PFSK-1 (cell line): ENCODE measurements around the gene NAA80.

Experiments used
- FOXP2 ChIP-seq: optimal IDR thresholded peaks from 2 replicates; pipeline ENCODE3; 2011; ENCODE audit warnings: borderline replicate concordance, control low read depth, inconsistent platforms; ENCODE audit not compliant: insufficient read depth; ENCODE audit errors: extremely low read length, extremely low read depth
- POLR2AphosphoS5 ChIP-seq: IDR thresholded peaks from 2 replicates; pipeline ENCODE4 v1.6.1; 2012; ENCODE audit warnings: low read depth, mild to moderate bottlenecking, control low read depth, low read length, moderate library complexity
- SIN3A ChIP-seq: IDR thresholded peaks from 2 replicates; pipeline ENCODE4 v1.6.1; 2012; ENCODE audit warnings: mild to moderate bottlenecking, low read length, moderate library complexity, borderline replicate concordance; ENCODE audit not compliant: insufficient read depth
- TAF1 ChIP-seq: IDR thresholded peaks from 2 replicates; pipeline ENCODE4 v1.6.1; 2012; ENCODE audit warnings: low read length, control low read depth, borderline replicate concordance; ENCODE audit not compliant: insufficient read depth
- TF ChIP-seq, protein P1 (sequence below), 2 experiments: IDR thresholded peaks; 2 replicates each; pipeline versions ENCODE4 v1.6.1 to v1.8.0; 2011 to 2012; ENCODE audit warnings: low read depth in 2 of 2, low read length in 2 of 2, control low read depth in 1 of 2, inconsistent platforms in 1 of 2, mild to moderate bottlenecking in 1 of 2, moderate library complexity in 1 of 2; ENCODE audit not compliant: insufficient read depth in 1 of 2

NAA80 gene

DNA sequence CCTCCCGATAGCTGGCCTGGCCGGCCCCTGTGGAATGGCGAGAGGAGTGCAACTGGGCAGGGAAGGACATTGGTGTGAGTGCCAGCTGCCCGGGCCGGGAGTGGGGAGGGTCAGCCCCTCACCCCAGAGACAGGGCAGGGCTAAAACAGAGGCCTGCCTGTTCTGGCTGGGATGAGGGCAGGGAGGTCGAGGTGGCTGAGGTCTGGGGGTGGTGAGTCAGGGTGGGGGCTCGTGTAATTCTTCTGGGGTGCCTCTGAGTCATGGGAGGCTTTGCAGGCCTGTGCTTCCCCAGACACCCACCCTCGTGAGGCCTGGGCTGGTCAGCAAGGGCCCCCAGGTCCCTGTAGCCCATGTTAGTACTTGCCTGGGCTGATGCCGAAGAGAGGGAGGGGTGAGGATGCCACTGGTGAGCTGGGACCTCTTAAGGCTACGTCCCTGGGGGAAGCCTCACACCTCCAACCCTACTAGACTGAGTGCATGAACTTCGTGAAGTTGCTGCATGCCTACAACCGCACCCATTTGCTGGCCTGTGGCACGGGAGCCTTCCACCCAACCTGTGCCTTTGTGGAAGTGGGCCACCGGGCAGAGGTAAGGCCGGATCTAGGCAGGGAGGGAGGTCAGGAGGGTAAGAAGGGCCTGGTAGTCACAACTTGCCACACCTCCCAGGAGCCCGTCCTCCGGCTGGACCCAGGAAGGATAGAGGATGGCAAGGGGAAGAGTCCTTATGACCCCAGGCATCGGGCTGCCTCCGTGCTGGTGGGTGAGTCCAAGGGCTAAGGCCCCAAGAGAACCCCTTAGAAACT lies 28.6 kb downstream of the NAA80 start:
- TF ChIP-seq, protein P1, sequence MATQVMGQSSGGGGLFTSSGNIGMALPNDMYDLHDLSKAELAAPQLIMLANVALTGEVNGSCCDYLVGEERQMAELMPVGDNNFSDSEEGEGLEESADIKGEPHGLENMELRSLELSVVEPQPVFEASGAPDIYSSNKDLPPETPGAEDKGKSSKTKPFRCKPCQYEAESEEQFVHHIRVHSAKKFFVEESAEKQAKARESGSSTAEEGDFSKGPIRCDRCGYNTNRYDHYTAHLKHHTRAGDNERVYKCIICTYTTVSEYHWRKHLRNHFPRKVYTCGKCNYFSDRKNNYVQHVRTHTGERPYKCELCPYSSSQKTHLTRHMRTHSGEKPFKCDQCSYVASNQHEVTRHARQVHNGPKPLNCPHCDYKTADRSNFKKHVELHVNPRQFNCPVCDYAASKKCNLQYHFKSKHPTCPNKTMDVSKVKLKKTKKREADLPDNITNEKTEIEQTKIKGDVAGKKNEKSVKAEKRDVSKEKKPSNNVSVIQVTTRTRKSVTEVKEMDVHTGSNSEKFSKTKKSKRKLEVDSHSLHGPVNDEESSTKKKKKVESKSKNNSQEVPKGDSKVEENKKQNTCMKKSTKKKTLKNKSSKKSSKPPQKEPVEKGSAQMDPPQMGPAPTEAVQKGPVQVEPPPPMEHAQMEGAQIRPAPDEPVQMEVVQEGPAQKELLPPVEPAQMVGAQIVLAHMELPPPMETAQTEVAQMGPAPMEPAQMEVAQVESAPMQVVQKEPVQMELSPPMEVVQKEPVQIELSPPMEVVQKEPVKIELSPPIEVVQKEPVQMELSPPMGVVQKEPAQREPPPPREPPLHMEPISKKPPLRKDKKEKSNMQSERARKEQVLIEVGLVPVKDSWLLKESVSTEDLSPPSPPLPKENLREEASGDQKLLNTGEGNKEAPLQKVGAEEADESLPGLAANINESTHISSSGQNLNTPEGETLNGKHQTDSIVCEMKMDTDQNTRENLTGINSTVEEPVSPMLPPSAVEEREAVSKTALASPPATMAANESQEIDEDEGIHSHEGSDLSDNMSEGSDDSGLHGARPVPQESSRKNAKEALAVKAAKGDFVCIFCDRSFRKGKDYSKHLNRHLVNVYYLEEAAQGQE (IDR thresholded peaks at IDR 0.05; ENCODE audit: insufficient read depth in 1 of 2, low read depth in 2 of 2, low read length in 2 of 2): no peak
- TF ChIP-seq POLR2AphosphoS5 (no peak), SIN3A (no peak), TAF1 (no peak), FOXP2 (no peak)

DNA sequence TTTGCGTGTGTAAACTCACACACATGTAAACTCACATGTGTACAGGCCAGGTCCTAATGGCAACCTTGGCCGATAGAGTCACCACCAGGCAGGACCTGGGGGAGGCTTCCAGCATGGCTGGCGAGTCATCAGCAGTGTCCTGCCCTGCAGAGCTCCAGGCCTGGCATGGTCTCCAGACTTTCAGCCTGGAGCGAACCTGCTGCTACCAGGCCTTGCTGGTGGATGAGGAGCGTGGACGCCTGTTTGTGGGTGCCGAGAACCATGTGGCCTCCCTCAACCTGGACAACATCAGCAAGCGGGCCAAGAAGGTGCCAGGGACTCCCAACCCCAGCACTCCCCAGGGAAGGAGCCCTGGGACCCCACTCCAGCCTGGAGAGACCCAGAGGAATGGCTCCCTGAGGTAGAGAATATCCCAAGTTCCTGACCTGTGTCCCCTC lies 29.2 kb downstream of the NAA80 start:
- TF ChIP-seq, protein P1 (IDR thresholded peaks at IDR 0.05; ENCODE audit: insufficient read depth in 1 of 2, low read depth in 2 of 2, low read length in 2 of 2): no peak
- TF ChIP-seq POLR2AphosphoS5 (no peak), SIN3A (no peak), TAF1 (no peak), FOXP2 (no peak)

DNA sequence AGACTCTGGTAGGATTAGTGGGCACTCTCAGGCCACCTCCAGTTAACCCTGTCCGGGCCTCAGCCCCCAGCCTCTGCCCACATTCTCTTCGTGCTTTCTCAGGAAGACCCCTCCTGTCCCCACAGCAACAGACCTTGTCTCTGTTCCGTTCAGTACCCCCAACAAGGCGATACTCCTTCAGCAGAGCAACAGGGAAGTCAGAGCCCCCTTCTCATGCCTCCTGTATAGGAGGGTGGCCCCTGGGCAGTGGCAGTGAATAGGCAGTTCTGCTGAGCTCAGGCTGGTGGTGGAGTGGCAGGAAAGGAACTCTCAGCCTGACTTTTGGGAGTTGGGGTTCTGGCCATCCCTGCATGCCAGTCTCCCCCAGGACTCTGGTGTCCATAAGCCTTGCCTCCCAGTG lies 29.7 kb downstream of the NAA80 start:
- TF ChIP-seq SIN3A: no peak
- TF ChIP-seq FOXP2: no peak
- TF ChIP-seq TAF1: no peak
- no peak for TF ChIP-seq POLR2AphosphoS5
- TF ChIP-seq, protein P1 (IDR thresholded peaks at IDR 0.05; ENCODE audit: insufficient read depth in 1 of 2, low read depth in 2 of 2, low read length in 2 of 2): no peak

DNA sequence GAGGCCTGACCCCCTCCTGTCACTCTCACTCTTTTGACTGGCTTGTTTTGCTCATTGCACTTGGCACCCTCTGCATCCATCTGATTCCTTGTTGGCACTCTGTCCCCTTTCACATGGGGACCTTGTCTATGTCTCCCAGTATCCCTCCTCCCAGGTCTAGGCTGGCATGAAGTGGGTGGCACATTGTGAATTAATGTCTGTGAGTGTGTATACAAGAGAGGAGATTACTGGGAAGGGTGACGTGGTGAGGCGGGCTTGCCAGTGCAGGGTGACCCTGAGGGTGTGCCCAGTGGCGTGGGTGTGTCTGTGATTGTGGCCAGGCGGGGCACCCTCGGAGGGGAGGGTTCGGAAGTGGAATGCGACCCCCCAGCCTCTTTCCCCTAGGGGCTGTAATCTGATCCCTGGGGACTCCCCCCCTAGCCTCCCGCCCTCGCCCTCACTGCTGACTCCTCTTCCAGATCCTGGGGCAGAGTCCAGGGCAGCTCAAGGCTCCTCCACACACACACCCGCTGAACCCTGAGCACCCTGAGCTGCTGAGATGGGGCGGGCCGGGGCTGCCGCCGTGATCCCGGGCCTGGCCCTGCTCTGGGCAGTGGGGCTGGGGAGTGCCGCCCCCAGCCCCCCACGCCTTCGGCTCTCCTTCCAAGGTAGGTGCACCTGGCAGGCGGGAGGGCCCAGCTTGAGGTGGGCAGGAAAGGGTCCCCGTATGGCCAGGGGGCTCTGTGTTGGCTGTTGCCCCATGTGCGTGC lies 30.3 kb downstream of the NAA80 start, which contains the start of gene SEMA3B:
SEMA3B (plus strand) TSS at position 445 of the 749 bp plus-strand sequence; CDS start at position 539, 94 bp downstream.
- TF ChIP-seq, protein P1 (IDR thresholded peaks at IDR 0.05; ENCODE audit: insufficient read depth in 1 of 2, low read depth in 2 of 2, low read length in 2 of 2): no peak
- no peak for TF ChIP-seq TAF1
- TF ChIP-seq FOXP2: no peak
- no peak for TF ChIP-seq SIN3A
- no peak for TF ChIP-seq POLR2AphosphoS5
